Nephron progenitor cell (in vitro differentiated cells): ENCODE results near the gene CD6.

Source experiments
- DNase-seq: peaks from one replicate; pipeline ENCODE4 v3.0.0; 2021
- H3K27ac Mint-ChIP-seq: 2 replicates; pipeline ENCODE4 v1.8.0; 2021; ENCODE audit warnings: mild to moderate bottlenecking, moderate library complexity, mixed read lengths
- H3K27me3 Mint-ChIP-seq: 2 replicates; pipeline ENCODE4 v1.8.0; 2021; ENCODE audit warnings: mild to moderate bottlenecking, low read depth, mixed read lengths; ENCODE audit not compliant: poor library complexity
- H3K36me3 Mint-ChIP-seq: 2 replicates; pipeline ENCODE4 v1.8.0; 2021; ENCODE audit warnings: low read depth, mixed read lengths
- H3K4me1 Mint-ChIP-seq: 2 replicates; pipeline ENCODE4 v1.8.0; 2021; ENCODE audit warnings: mixed read lengths
- H3K4me3 Mint-ChIP-seq: 2 replicates; pipeline ENCODE4 v1.8.0; 2021; ENCODE audit warnings: mild to moderate bottlenecking, moderate library complexity, mixed read lengths
- H3K9me3 Mint-ChIP-seq: 2 replicates; pipeline ENCODE4 v1.8.0; 2021; ENCODE audit warnings: mild to moderate bottlenecking, moderate library complexity, mixed read lengths
- TF ChIP-seq, protein P1 (sequence below): fragments of 200-600 bp; sonication (generic); IDR thresholded peaks from 2 replicates; pipeline ENCODE4 v1.5.0; 2021; ENCODE audit warnings: antibody characterized with exemption

CD6 gene

DNA sequence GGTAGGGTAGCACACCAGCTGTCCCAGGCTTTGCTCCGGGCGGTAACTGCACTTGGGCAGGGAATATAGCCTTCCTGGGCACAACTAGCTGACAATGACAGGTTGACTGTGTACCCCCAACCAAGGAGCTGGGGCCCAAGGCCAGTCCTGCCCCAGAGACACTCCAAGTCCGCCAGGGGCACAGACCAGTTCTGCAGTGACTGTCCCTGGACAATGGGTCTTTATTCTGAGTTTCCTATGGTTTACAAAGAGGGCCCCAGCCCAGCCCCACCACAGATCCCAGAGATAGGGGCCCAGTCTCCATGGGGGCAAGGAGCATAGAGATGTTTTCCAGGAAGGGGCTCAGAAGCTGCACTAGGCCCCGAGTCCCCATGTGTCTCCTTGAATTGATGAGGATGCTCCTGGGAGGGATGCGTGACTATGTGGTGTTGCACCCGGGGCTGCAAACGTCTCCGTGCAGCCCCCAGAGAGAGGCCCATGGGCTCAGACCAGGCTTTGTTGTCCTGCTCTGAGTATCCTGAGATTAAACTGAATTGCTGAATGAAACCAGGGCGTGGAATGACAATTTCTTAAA, 48.4 kb downstream of the CD6 start:
- Mint-ChIP-seq H3K4me3 (no peak overlapping the region), H3K4me1 (peaks cover 53% of the 10 kb centered on the region)

DNA sequence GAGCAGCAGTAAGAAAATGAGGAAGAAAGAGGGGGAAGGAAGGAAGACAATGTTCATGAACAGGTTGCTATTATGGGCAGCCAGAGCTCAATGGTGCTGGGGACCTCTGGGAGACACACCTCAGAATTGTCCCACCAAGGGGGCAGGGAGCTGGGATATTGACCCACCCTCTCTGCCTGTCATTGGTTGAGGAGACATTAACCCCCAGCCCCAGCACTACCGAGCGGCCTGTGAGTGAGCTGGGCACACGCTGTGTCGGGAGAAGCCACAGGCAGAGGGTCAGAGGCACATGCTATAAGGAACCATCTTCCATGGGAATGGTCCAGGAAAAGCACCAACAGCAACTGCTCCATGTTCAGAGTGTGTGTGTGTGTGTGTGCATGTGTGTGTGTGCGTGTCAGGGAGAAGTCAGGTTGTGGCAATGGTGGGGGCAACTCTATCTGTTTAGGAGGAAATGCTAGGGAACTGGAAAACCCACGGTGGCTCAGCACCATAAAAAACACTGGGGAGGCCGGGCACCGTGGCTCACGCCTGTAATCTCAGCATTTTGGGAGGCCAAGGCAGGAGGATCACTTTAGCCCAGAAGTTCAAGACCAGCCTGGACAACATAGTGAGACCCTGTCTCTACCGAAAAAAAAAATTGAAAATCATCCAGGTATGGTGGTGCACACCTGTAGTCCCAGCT, 49.2 kb downstream of the CD6 start:
- peaks cover 62% of the 10 kb centered on the region for H3K27me3 Mint-ChIP-seq
- peaks cover 5% of the 10 kb centered on the region for H3K9me3 Mint-ChIP-seq
- no peak overlapping the region for H3K4me3 Mint-ChIP-seq
- no peaks in the 10 kb centered on the region for H3K36me3 Mint-ChIP-seq
- H3K27ac Mint-ChIP-seq: no peak overlapping the region
- peaks cover 59% of the 10 kb centered on the region for H3K4me1 Mint-ChIP-seq
- TF ChIP-seq, protein P1, sequence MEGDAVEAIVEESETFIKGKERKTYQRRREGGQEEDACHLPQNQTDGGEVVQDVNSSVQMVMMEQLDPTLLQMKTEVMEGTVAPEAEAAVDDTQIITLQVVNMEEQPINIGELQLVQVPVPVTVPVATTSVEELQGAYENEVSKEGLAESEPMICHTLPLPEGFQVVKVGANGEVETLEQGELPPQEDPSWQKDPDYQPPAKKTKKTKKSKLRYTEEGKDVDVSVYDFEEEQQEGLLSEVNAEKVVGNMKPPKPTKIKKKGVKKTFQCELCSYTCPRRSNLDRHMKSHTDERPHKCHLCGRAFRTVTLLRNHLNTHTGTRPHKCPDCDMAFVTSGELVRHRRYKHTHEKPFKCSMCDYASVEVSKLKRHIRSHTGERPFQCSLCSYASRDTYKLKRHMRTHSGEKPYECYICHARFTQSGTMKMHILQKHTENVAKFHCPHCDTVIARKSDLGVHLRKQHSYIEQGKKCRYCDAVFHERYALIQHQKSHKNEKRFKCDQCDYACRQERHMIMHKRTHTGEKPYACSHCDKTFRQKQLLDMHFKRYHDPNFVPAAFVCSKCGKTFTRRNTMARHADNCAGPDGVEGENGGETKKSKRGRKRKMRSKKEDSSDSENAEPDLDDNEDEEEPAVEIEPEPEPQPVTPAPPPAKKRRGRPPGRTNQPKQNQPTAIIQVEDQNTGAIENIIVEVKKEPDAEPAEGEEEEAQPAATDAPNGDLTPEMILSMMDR: no peak
- no peak for DNase-seq

More for the DNA sequence above, 48.4 kb downstream of the CD6 start:
- DNase-seq: no peak
- peaks cover 64% of the 10 kb centered on the region for H3K27me3 Mint-ChIP-seq
- H3K9me3 Mint-ChIP-seq: peaks cover 5% of the 10 kb centered on the region
- H3K36me3 Mint-ChIP-seq: no peaks in the 10 kb centered on the region
- no peak overlapping the region for H3K27ac Mint-ChIP-seq
- TF ChIP-seq, protein P1: no peak

DNA sequence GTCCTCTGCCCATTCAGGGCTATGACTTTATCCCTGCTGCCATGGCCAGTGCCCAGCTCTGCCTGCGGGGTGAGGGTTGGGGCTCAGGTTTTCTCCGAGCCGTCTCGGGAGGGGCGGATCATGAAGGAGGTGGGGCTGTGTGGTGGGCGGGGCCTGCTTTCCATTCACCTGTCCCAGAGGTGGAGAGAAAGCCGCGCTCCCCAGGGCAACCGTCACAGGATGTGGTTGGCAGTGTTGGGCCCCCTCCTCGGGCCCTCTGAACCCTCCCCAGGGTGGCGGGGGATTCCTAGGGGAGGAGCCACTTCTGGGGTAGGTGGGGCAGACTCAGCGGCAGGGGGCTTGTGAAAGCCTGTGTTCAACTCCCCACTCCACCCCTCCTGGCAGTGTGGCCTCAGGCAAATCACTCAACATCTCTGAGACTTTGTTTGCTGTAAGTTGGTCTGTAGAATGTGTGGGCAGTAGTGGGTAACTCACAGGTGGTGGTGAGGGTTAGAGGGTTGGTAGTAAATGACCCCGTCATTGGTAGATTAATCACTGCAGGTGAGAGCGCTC, 50.3 kb downstream of the CD6 start:
- H3K27ac Mint-ChIP-seq: no peak overlapping the region
- H3K4me3 Mint-ChIP-seq: no peak overlapping the region
- peaks cover 5% of the 10 kb centered on the region for H3K9me3 Mint-ChIP-seq
- H3K36me3 Mint-ChIP-seq: no peaks in the 10 kb centered on the region
- H3K27me3 Mint-ChIP-seq: peaks cover 57% of the 10 kb centered on the region
- TF ChIP-seq, protein P1: no peak
- peak; percentile 33 for DNase-seq
- H3K4me1 Mint-ChIP-seq: peaks cover 54% of the 10 kb centered on the region

DNA sequence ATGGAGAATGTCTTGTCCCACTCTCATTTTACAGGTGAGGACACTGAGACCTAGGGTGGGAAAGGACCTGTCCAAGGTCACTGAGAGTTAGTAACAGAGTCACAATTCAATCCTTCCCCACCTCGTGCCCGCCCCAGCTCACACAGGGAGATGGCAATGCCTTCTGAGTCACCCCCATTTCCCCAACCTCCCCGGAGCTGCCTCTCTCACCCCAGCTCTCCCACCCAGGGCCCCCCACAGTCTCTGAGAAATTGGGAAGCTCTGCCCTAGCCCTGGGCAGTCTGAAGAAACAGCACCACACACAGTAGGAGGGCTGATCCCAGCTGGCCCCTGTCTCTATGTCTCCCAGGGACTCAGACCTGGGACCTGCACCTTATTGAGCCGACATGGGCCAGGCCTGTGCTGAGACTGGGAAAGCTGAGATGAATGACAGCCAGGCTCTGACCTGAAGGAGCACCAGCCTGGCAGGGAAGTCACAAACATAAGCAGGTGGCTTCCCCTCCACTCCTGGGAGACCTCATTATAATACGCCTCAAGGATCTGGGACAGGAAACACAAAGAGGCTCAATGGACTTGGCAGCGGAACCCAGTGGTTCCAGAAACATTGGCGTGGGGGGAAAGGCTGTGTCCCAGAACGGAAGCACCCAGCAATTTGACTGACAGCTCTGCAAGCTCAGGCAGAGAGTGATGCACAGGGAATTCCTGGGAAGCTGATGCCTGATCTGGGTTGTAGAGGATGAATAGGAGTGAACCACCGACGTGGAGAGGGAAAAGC, 51.0 kb downstream of the CD6 start:
- TF ChIP-seq, protein P1: no peak
- Mint-ChIP-seq H3K4me1 (peaks cover 60% of the 10 kb centered on the region), H3K36me3 (no peaks in the 10 kb centered on the region), H3K4me3 (no peak overlapping the region), H3K27ac (no peak overlapping the region), H3K27me3 (peaks cover 57% of the 10 kb centered on the region), H3K9me3 (peaks cover 5% of the 10 kb centered on the region)
- DNase-seq: no peak

- no peak for DNase-seq
- Mint-ChIP-seq H3K27ac (no peak overlapping the region), H3K9me3 (peaks cover 5% of the 10 kb centered on the region), H3K4me3 (no peak overlapping the region), H3K4me1 (peaks cover 60% of the 10 kb centered on the region), H3K27me3 (peaks cover 60% of the 10 kb centered on the region), H3K36me3 (no peaks in the 10 kb centered on the region)
- TF ChIP-seq, protein P1: no peak
Measured at GRCh38 chr11:61023086-61023965, 51.8 kb downstream of the CD6 start.
